NCI-H510A (cell line): Measurements from ENCODE around the gene FGF8.

Experiments
- DNase-seq: peaks from one replicate; lab custom pipeline; 2025; lab: John Stamatoyannopoulos, UW

The FGF8 gene

GRCh38 chr10:101725296-101726114 is 50.4 kb downstream of the FGF8 start:
- DNase-seq = no peak

- DNase-seq = no peak
Measured at GRCh38 chr10:101724446-101724845, 51.5 kb downstream of the FGF8 start.

- no peak for DNase-seq
Measured at GRCh38 chr10:101723176-101723575, 52.7 kb downstream of the FGF8 start.

GRCh38 chr10:101721806-101722205 is 54.1 kb downstream of the FGF8 start:
- DNase-seq = no peak

- DNase-seq = no peak
Measured at GRCh38 chr10:101720606-101721230, 55.2 kb downstream of the FGF8 start.
